NCI-H2107 treated with DMSO at 0.1 percent for 48 hours (cell line): ENCODE data around the gene STYX.
"Not testable (repeated sequence)": the region's sequence is repeated elsewhere in the genome, so short reads cannot be mapped to it uniquely, and the experiment has no call there.

Experiments used
- DNase-seq: peaks from one replicate; lab custom pipeline; 2025; ENCODE audit not compliant: unreplicated experiment; lab: John Stamatoyannopoulos, UW

STYX gene

DNA sequence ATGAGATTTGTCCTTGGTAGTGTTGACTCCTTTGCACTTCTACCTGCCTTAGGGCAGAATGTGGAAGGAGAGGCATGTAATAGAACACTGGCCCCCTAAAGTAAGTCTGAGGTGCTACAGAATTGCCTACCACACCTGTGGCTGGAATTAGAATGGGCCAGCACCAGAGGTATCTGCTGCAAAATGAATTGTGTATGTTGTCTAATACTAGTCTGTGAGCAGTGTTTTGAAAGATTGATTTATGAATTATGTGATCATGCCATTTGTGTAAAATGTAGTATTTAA is 5.7 kb upstream of the STYX start:
- no peak for DNase-seq

DNA sequence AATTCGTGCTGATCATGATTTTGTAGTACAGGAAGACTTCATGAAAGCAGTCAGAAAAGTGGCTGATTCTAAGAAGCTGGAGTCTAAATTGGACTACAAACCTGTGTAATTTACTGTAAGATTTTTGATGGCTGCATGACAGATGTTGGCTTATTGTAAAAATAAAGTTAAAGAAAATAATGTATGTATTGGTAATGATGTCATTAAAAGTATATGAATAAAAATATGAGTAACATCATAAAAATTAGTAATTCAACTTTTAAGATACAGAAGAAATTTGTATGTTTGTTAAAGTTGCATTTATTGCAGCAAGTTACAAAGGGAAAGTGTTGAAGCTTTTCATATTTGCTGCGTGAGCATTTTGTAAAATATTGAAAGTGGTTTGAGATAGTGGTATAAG is 2.5 kb upstream of the STYX start:
- DNase-seq: not testable (repeated sequence)

DNA sequence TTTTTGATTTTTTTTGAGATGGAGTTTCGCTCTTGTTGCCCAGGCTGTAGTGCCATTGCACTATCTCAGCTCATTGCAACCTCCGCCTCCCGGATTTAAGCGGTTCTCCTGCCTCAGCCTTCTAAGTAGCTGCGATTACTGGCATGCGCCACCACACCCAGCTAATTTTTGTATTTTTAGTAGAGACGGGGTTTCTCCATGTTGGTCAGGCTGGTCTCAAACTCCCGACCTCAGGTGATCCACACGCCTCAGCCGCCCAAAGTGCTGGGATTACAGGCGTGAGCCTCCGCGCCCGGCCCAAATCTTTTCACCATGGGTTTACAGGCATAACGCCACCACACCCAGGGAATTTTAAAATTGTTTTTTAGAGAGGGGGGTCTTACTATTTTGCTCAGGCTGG is 931 bp upstream of the STYX start:
- DNase-seq: not testable (repeated sequence)

DNA sequence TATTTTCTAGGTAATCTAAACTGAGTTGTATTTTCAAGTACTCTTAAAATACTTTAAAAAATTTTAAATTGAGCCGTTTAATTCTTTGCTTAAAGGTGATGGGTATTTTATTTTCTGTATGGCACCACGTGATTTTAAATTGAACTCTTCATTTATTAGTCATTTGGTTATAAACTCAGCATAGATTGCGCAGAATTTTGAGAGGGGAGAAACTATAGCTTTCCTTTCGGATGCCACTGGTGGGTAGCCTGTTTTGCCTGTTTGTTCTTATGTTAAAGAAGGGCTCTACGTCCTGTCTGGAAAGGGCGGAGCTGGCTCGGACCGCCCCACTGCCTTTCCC is 411 bp upstream of the STYX start:
- no peak for DNase-seq

DNA sequence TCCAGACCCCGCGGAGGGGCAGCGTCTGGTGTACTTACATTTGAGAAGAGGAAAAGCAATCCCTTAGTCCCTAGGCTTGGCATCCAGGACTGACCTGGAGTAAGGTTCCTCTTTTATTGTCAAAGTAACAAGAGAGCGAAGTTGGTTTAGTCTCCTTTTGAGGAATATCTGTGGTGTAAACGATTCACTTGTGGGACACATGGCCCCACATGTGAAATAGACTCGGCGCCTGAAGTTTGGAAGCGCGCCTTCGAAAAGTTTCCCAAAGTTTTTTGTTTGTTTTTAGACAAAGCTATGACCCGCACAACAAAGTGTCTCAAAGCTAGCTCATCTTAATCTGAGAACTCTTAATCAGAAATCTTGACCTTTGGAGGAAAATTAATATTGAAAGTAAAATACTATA is 744 bp downstream of the STYX start:
- DNase-seq: no peak

DNA sequence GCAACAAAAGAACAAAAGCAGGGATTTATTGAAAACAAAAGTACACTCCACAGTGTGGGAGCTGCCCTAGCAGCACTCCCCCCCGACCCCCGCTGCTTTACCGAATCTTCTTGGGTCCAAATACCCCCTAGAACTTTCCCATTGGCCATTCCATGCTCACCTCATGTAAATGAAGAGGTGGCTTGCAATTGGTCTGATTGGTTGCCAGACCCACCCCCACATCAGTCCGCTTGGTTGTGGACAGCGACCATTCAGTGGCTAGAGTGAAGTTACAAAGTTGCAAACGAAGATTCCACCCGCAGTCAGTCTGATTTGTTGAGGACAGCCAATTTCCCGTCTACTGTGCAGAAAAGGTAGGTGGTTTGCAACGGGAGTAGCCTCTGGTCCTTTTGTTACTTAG is 3.9 kb downstream of the STYX start:
- no peak for DNase-seq

DNA sequence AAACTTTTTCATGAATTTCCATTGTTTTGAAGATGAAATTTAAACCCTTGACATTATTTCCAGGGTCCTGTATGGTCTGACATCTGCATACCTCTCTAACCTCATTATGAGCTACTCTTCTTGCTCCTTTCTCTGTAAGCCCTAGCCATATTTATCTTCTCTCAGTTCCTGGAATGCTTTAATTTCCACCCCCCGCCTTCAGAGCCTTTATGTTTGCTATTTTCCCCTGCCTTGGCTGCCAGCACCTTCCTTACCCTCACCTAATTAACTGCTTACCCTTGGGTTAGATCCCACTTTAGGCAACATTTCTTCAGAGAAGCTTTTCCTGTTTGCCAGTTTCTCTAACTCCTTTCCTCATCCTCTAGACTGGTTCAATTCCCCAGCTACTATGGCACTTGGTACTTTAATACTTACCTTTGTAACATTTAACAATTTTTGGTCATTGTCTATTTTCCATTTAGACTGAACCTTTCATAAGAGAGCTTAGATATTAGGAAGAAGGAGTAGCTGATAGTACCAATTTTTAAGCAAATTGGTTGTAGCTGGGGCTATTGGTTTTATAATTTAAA is 6.0 kb downstream of the STYX start:
- no peak for DNase-seq

DNA sequence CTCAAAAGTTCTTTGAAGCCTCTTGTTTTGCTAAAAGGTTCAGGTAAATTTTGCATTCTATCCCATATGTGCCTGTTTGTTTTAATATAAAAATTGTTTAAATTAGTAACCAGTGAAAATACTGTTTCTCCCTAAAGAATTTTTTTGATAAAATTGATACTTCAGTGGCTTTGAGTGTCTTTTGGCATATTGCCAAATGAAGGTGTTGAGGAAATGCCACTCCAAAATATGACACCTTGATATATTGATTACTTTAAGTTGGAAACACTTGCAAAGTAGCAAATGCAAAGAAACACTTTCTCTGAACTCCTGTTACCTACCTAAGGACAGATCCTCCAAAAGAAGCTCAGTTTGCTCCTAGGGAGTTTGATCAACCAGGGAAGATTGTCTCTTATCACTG is 8.4 kb downstream of the STYX start:
- DNase-seq: no peak

DNA sequence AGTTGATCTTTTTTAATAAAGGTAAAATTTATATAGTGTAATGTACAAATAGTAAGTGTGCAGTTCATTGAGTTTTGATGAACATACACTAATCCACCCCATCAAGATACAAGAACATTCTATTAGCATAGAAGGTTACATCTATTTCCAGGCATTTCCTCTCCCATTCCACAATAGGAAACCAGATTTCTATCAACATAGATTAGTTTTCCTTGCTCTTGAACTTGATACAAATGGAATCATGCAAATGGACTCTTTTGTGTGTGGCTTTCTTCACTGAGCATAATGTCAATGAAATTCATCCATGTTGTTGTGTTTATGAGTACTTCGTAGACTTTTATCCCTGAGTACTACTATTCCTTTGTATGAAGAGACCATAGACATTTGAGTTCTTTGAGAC is 10.8 kb downstream of the STYX start:
- DNase-seq: no peak

DNA sequence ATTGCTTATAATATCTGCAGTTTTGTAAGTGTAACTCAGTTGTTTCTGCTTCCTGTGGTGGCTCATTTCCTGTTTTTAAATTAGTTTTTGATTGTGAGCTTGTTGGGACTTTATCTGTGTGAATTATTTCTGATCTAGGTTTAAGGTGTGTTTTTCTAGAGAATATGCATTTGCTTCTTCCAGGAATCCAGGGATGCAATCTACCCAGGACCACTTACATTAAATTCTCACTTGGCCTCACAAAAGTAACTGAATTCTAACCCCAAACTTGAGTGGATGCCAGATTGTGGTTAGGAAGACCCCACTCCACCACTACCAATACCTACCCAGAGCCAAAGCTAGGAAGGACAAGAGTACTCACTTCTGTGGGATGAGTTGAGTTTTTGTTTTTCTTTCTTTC is 11.9 kb downstream of the STYX start:
- DNase-seq: no peak

DNA sequence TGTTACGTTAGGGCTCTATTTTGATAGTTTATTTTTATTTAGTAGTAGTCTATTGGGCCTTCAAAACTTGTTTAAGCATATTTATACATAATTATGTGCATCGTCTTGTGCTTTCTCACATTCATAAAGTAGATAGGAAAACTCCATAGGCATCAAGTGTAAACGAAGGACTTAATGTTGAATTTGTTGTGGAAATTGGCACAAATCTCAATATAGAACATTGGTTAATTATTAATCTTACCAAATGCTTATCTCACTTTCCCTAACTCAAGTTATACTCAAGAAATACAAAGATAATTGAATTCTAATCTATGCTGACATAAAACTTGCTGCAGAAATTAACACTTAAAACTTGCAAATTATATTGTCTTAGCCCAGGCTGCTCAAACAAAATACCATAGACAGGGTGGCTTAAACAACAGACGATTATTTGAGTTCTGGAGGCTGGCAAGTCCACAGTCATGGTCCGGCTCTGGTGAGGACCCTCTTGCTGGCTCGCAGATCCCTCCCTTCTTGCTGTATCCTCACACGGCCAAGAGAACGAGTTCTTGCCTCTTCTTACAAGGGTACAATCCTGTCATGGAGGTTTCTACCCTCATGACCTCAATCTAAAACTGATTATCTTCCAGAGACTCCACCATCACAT is 18.8 kb downstream of the STYX start:
- DNase-seq: no peak

DNA sequence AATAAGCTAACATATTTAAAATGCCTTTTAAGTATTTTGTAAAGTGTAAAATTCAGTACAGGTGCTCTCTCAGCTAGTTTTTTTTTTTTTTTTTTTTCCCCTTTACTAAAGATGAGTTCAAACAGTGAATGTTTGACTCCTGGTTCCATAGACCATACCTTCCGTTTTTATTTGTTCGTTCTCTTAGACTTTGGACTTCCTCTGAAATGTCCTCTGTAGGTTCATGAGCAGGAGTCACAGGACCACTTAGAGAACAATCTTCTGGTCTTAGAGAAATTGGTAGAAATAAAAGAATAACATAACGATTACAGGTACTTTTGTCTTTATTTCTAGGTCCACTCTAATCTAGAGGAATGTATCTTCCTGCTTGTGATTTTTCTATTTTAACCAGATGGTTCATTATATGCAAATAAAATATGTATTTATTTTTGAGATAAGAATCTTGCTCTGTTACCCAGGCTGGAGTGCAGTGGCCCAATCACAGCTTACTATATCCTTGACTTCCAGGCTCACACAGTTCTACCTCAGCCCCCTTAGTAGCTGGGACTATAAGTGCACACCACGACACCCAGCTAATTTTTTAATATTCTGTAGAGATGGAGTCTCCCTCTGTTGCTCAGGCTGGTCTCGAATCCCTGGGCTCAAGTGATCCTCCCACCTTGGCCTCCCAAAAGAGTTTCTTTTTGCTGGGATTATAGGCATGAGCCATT is 25.8 kb downstream of the STYX start:
- no peak for DNase-seq

DNA sequence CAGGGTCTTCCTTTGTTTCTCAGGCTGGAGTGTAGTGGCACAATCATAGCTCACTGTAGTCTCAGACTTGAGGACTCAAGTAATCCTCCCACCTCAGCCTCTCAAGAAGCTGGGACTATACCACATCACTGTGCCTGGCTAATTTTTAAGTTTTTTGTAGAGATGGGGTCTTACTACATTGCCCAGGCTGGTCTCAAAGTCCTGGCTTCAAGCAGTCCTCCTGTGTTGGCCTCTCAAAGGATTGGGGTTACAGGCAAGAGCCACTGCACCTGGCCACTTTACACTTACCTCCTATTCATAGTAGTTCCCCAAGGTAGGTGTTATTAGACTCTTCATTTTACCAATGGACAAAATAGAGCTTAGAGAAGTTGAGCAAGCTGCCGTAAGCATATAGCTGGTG is 29.2 kb downstream of the STYX start:
- no peak for DNase-seq

DNA sequence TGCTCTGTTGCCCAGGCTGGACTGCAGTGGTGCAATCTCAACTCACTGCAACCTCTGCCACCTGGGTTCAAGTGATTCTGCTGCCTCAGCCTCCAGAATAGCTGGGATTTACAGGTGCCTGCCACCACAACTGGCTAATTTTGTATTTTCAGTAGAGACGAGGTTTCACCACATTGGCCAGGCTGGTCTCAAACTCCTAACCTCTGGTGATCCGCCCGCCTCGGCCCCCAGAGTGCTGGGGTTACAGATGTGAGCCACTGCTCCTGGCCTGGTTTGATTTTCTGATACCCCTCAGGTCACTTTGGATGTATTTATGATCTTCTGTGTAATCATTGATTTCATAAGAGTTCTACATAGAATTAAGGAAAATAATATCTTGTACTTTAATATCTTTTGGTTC is 33.0 kb downstream of the STYX start:
- not testable (repeated sequence) for DNase-seq

DNA sequence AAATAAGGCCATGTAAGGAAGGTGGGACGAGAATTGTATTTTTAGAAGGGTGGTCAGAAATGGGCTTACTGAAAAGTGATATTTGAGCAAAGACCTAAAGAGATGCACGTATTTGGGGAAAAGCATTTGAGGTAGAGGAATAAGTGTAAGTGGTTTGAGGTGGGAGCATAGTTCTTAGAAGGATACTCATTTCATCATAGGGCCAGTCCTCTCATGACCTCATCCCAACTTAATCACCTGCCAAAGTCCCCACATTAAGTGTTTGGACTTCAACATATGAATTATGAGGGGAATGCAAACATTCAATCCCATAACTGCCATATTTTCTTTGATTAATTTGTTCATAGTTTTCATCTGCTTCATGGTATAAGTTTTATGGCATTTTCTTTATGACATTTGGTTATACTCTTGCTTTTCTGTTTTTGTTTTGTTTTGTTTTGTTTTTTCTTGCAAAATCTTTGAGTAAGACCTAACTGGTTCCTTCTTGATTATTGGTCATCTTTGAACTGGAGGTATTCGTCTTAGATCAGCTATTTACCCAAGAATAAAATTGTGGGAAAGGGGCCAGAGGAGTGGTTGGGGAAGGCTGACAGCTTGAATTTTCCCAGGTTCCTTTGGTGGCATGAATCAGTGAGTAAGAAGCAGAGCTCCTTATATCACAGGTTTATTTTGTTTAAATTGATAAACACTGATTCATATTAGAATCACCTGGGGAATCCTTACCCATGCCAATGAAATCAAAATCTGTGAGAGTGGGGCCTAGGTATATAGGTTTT is 37.3 kb downstream of the STYX start:
- no peak for DNase-seq

DNA sequence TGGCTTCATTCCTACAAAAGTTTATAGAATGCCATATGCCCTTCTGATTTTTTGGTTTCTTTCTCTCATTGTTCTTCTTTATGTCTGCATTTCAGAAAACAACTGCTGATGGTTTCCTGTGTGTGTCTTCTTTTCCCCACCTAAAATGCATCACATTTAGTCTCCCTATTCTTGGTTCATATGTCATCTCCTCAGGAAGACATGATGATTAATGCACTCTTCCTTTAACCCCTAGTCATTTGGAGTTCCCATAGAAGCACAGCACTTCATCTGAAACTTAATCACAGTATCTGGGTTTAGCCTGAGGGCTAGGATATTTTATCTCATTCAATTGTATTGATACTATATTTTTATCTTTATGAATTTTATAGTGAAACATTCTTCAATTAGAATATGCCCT is 39.9 kb downstream of the STYX start:
- DNase-seq: no peak

DNA sequence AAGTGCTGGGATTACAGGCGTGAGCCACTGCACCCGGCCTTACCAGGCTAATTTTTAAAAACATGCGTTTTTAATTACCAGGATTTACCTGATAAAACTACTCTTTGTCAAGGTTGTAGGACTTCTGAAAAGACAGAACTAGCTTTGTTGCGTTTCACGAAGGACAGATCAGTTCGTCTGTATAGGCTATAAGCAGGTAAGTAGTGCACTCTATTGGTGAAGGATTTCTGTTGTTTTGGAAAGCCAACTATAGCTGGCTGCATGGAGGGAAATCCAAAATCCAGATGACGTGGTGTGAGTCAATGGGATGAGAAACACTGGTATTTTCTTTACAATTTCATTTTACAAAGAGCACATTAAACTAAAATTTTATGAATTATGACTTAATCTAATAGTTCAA is 46.9 kb downstream of the STYX start:
- DNase-seq: no peak

DNA sequence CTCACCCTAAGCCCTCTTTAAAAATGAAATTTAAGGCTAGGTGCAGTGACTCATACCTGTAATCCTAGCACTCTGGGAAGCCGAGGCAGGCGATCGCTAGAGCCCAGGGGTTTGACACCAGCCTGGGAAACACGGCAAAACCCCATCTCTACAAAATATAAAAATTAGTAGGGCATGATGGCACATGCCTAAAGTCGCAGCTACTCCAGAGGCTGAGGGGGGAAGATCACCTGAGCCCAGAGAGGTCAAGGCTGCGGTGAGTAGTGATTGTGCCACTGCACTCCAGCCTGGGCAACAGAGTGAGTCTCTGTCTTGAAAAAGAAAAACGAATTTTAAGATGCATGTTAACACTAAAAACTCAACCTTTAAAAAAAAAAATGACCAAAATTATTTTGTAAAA is 48.7 kb downstream of the STYX start:
- DNase-seq: no peak

DNA sequence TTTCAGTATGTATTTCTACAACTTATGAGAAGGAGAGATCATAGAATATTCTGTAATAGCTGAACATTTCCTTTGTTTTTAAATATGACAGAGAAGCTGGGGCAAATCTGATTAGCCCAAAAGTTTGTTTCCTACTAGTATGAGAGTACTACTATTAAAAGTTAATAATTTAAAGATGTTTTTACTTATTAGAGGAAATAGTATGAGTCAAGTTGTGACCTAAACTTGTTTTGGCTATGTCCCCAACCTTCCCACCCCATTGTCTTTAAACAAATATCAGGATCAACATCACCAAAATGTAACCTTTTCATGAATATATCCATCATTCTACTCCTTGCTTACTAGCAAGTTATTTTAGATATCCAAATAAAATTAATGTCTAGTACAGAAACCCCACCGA is 50.9 kb downstream of the STYX start:
- no peak for DNase-seq

DNA sequence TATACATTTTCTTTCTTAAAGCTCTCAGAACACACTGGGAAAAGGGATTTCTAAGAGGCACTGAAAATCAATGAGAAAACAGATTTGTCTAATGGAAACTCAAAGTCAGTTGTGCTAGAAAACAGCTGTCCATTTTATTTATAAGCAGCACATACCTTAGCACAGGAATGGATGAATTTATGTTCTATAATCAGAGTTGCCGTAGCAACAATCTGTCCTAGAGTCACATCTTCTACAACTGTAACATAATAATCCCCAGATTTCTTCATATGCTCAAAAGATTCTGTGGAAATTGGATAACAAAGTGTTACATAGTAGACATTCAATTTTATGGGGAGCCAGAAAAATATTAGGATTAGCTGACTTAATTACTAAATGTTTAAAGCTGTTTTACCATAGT is 51.7 kb downstream of the STYX start:
- DNase-seq: no peak

DNA sequence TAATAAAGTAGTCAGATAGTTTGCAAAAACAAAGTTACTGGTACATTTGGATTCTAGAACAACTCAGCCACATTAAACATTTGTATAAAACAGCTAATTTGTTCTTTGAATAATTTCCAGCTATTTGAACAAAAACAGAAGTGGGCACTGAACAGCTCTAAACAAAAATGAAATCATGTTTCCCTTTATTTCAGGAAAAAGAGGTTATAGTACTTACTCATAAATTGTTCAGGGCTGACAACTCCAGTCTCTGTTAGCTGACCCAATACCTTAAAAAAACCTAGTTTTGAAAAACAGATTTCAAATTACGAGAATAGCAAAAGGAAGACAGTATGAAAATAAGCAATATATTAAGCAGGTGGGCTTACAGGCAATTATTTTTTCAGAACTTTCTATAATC is 53.2 kb downstream of the STYX start:
- no peak for DNase-seq

DNA sequence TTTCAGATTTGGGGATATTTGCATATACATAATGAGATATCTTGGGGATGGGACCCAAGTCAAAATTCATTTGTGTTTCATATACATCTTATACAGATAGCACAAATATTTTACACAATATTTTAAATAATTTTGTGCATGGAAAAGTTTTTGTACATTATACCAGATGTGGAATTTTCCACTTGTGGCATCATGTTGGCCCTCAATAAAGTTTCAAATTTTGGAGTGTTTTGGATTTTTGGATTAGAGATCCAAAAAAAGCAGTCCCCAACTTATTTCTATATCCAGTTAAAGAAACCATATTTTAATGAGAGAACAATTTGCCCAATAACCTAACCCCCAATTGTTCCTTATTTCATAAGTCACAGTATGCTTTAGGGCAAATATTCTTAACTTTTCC is 56.9 kb downstream of the STYX start:
- DNase-seq: no peak
